Activated T-cell treated with anti-CD3 and anti-CD28 coated beads, Interleukin-2, amount 50 U/mL, for 72 hours (primary cell): ENCODE measurements around the gene TMEM94. TPM values are rescaled to one million over a fixed set of nuclear protein-coding genes. Genes with fewer than 3 reads are reported as not detected.

Experiments used
- ATAC-seq, 2 donors: fragments of 150-1000 bp; cut with Tn5 transposase; replicated peaks in 1 of 2; 2 replicates each; pipeline ENCODE4 v1.10.0; 2021; ENCODE audit warnings: moderate library complexity in 2 of 2, mild to moderate bottlenecking in 1 of 2
- DNase-seq, 2 donors: peaks; one replicate each; pipeline ENCODE4 v3.0.0; 2021 to 2022; ENCODE audit warnings: mixed read lengths in 1 of 2
- H3K27ac Mint-ChIP-seq: one replicate; pipeline ENCODE4 v1.8.0; 2022; ENCODE audit warnings: mild to moderate bottlenecking, moderate library complexity, mixed read lengths
- H3K27me3 Mint-ChIP-seq: one replicate; pipeline ENCODE4 v1.8.0; 2022; ENCODE audit warnings: low read depth, mixed read lengths
- H3K36me3 Mint-ChIP-seq, 2 donors: one replicate each; pipeline ENCODE4 v1.8.0; 2022; ENCODE audit warnings: mixed read lengths in 2 of 2, mild to moderate bottlenecking in 1 of 2; ENCODE audit not compliant: insufficient read depth in 2 of 2
- H3K4me1 Mint-ChIP-seq: one replicate; pipeline ENCODE4 v1.8.0; 2022; ENCODE audit warnings: low read depth, mixed read lengths
- H3K4me3 Mint-ChIP-seq, 2 donors: one replicate each; pipeline ENCODE4 v1.8.0; 2022; ENCODE audit warnings: mild to moderate bottlenecking in 2 of 2, mixed read lengths in 2 of 2, moderate library complexity in 2 of 2
- H3K9me3 Mint-ChIP-seq, 2 donors: one replicate each; pipeline ENCODE4 v1.8.0; 2022; ENCODE audit warnings: mixed read lengths in 2 of 2
- total RNA-seq, 2 donors: library from RNA; stranded (reverse); gene quantifications; one replicate each; pipeline ENCODE4 v1.2.3, GENCODE V29; 2022

The TMEM94 gene
- total RNA-seq, 2 donors from 2014 or later, result 70.7 to 76.4 TPM

DNA sequence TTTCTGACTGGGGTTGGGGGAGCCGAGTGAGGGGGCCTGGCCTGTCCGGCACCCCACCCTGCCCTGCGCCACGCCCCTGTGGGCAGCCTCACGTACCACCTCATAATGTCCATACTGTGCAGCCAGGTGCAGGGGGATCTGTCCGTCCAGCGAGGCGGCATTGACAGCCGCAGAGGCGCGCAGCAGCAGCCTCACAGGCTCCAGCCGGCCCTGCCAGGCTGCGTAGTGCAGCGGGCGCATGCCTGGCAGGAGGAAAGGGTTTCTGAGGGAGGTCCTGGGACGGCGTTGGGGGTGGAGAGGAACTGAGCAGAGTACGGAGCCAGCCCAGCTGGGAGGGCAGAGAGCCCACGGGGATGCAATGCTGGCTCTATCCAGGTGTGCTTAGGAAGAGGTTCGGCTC is 50.5 kb downstream of the TMEM94 start:
- Mint-ChIP-seq H3K9me3 (no peaks in the 10 kb centered on the region), H3K27me3 (no peaks in the 10 kb centered on the region), H3K4me1 (no peaks in the 10 kb centered on the region), H3K36me3 (no peaks in the 10 kb centered on the region), H3K4me3 (no peak overlapping the region), H3K27ac (no peak overlapping the region)
- DNase-seq (no peak), ATAC-seq (no peak)

DNA sequence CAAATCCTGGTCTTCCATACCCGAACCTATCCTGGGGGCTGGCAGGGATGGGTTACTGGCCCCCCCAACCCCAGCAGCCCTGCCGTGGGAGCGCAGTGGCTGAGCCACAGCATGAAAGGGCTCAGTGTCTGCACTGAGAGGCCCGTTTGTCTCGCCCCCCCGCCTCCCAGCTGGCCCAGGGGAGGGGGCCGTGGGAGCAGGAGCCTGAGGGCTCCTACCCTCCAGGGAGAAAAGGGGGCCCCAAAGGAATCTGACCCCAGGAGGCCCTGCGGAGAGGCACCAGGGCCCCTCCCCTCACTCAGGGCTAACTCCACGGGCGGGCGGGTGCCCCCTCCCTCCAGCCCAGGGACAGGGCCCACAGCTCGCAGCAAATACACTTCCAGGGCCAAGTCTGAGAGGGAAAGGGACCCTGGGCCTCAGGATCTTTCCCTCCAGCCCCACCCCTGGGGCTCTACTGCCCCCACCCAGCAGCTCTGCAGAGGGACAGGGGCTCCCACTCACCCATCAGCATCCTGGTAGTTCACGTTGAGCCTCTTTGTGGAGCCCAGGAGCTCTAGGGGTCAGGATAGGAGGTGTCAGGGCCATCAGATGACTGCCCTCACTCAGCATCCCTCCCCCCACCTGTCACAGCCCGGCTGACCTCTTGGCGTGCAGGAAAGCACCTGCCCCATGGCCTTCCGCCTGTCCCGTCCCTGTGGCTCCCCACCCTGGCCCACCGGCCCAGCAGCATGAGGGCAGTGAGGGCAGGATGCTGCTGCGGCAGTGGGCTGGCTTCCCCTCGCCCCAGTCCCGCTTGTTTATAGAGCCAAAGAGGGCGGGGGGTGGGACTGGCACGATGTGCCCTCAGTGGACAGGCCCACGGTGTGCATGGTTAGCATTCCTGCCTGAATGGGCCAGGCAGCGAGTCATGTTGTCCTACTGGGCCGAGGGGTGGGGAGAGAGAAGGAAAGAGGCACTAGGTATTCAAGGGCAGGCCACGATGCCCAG is 51.6 kb downstream of the TMEM94 start:
- H3K4me3 Mint-ChIP-seq, result no peak overlapping the region
- no peaks in the 10 kb centered on the region for H3K36me3 Mint-ChIP-seq
- no peak overlapping the region for H3K27ac Mint-ChIP-seq
- ATAC-seq (no peak), DNase-seq (no peak)
- no peaks in the 10 kb centered on the region for H3K27me3 Mint-ChIP-seq
- H3K4me1 Mint-ChIP-seq, result no peaks in the 10 kb centered on the region
- H3K9me3 Mint-ChIP-seq, result no peaks in the 10 kb centered on the region

DNA sequence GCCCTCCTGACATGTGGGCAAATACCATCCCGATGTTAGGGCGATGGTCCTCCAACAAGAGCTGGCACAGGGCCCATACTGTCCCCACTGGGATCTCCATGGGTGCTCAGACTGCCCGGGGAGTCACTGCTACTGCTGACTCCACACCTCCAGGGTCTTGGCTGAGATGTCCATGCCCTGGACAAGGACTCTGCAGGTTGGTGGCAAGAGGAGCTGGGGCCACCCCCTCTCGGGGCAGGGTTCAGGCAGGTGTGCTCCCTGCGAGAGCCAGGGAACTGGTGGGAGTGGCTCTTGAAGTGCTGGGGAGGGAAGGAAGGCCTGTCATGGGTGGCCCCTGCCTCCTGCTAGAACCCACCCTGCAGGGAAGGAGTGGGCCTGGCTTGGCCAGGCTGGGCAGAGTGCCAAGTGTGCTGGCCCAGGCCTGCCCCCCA is 52.5 kb downstream of the TMEM94 start:
- no peak overlapping the region for H3K27ac Mint-ChIP-seq
- peak in 1 of 2 donors; percentile 4 for ATAC-seq

DNA sequence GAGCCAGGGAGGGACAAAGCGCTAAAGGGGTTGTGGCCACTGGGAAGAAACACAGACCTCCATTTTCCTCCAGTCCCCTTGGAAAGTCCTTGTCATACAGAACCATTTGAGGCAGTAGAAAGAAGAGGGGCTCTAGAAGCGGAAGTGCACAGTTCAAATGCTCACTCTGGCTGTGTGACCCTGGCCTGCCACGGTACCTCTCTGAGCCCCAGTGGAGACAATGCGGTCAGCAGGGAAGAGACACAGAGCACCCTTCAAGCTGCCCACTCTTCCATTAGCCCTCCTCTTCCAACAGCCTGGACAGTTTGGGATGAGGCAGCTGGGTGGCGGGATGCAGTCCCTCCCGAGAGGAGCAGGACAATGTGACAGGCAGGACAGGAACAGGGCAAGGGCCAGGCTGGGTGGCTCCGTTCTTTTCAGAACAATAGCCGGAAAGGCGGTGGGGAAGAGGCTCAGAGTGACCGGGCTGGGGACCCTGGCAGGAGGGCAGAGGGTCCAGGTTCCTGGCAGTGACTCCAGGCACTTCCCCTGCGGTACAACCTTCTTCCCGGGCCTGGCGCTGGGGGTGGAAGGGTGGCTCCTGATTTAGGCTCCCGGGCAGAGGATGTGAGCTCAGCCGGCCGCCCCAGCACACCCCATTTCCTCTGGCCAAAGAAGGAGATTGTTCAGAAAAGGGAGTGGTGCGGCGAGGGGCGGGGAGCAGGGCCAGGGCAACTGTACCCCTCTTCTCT is 53.3 kb downstream of the TMEM94 start:
- Mint-ChIP-seq H3K27ac (no peak overlapping the region), H3K36me3 (no peaks in the 10 kb centered on the region), H3K9me3 (no peaks in the 10 kb centered on the region), H3K4me1 (no peaks in the 10 kb centered on the region), H3K27me3 (no peaks in the 10 kb centered on the region), H3K4me3 (no peak overlapping the region)
- no peak for DNase-seq
- ATAC-seq, result no peak

More for the DNA sequence above, 52.5 kb downstream of the TMEM94 start:
- Mint-ChIP-seq H3K9me3 (no peaks in the 10 kb centered on the region), H3K4me3 (no peak overlapping the region), H3K4me1 (no peaks in the 10 kb centered on the region), H3K27me3 (no peaks in the 10 kb centered on the region), H3K36me3 (no peaks in the 10 kb centered on the region)
- DNase-seq, result no peak

DNA sequence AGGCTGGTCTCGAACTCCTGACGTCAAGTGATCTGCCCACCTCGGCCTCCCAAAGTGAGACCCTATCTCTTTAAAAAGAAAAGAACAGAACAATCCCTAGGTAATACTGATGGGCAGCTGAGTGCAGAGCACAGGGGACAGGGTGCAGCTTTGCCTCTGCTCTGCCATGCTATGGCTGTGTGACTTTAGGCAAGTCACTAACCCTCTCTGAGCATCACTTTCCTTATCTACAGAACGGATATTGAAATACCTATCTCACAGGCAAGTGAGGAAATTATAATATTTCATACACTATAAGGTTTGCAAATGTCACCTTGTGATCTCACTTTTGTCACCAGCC is 54.8 kb downstream of the TMEM94 start:
- no peaks in the 10 kb centered on the region for H3K27me3 Mint-ChIP-seq
- no peak overlapping the region for H3K27ac Mint-ChIP-seq
- H3K9me3 Mint-ChIP-seq, result no peaks in the 10 kb centered on the region
- ATAC-seq (no peak), DNase-seq (no peak)
- H3K36me3 Mint-ChIP-seq, result no peaks in the 10 kb centered on the region
- no peaks in the 10 kb centered on the region for H3K4me1 Mint-ChIP-seq
- H3K4me3 Mint-ChIP-seq, result no peak overlapping the region

DNA sequence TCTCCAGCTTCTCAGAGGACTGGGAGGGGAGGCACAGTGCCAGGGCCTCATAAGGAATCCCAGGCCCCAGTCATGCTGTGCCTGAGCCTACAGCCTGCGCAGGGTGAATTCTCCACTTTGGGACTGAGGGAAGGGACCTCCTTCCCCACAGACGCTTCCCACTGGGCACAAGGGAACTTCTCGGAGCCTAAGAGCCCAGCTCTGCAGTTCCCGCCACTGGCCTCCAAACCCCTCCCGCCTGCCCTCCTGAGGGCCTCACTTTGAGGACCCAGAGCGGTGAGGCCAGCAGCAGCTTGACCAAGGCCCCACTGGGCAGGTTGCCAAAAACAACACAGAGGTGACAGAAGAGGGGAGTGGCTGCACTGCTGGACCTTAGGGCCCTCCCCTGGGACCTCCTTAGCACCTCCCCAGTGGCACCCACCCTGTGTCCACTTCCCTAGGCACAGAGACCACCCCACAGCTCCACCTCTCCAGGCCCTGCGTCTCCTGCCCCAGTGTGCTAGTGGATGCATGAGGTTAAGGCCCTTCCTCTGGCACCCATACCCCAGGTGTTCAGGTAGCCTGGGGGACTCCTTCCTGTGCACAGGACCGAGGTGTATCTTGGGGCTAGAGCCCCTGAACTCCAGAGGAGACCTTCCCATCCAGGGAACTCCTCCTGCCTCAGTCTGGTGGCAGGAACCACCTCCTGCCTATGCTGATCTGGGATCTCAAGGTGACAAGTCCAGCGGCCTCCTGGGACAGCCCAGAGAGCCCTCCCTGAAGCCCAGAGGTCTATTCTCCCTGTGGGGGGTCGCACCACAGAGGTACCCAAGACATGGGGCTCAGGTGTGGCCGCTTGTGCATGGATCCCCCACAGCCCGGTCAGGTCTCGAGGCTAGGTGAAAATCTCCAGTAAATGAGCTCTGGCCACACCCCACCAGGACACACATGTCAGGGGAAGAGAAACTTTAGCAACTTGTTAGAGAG is 55.5 kb downstream of the TMEM94 start:
- H3K4me1 Mint-ChIP-seq, result no peaks in the 10 kb centered on the region
- H3K27me3 Mint-ChIP-seq, result no peaks in the 10 kb centered on the region
- DNase-seq, result no peak
- no peak overlapping the region for H3K27ac Mint-ChIP-seq
- no peaks in the 10 kb centered on the region for H3K36me3 Mint-ChIP-seq
- ATAC-seq, result no peak
- no peaks in the 10 kb centered on the region for H3K9me3 Mint-ChIP-seq
- H3K4me3 Mint-ChIP-seq, result no peak overlapping the region

DNA sequence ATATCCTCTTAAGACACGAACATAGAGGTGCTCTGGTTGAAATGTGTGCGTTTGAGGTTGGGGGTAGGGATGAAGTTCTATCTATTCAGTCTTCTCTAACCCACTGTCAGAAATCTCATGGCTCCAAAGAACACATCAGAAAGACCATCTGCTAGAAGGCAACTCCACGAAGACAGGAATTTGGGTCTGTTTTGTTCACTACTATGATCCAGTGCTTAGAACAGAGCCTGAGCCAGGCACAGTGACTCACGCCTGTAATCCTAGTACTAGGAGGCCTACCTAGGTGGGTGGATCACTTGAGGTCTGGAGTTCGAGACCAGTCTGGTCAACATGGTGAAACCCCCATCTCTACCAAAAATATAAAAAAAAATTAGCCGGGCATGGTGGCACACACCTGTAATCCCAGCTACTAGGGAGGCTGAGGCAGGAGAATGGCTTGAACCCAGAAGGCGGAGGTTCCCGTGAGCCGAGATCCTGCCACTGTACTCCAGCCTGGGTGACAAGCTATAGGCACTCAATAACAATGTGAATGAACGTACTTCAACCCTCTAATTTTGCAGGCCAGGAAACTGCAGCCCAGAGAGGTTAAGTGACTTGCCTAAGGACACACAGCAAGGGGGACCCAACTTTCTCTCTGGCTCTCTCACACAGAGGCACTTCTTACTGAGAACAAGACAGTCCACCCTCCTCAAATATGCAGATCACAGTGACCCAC is 56.6 kb downstream of the TMEM94 start:
- Mint-ChIP-seq H3K4me1 (peaks cover 7% of the 10 kb centered on the region), H3K9me3 (no peaks in the 10 kb centered on the region), H3K4me3 (no peak overlapping the region), H3K27me3 (no peaks in the 10 kb centered on the region), H3K27ac (no peak overlapping the region), H3K36me3 (peaks cover 0 to 1% of the 10 kb centered on the region in 2 donors)
- DNase-seq (no peak), ATAC-seq (no peak)

DNA sequence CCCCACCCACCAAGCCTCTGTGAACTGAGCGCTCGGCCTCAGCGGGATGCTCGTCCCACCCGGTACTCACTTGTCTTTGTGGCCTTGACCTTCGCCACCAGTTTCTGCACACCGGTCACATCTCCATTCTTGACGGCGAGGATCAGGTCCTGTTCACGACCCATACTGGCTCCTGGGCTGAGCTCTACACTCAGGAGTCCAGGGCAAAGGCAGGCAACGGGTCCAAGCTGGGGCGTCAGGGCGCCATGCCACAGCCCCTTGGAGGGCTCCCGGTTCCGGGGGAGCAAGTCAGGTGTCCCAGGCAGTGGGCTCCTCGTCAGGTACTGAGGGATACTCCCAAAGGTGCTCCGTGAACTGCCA is 57.2 kb downstream of the TMEM94 start:
- Mint-ChIP-seq H3K36me3 (peaks cover 0 to 7% of the 10 kb centered on the region in 2 donors), H3K27ac (no peak overlapping the region), H3K4me3 (peak overlapping the region in 1 of 2 donors; percentile 58), H3K9me3 (no peaks in the 10 kb centered on the region), H3K4me1 (peaks cover 13% of the 10 kb centered on the region), H3K27me3 (no peaks in the 10 kb centered on the region)
- DNase-seq (no peak), ATAC-seq (no peak)

DNA sequence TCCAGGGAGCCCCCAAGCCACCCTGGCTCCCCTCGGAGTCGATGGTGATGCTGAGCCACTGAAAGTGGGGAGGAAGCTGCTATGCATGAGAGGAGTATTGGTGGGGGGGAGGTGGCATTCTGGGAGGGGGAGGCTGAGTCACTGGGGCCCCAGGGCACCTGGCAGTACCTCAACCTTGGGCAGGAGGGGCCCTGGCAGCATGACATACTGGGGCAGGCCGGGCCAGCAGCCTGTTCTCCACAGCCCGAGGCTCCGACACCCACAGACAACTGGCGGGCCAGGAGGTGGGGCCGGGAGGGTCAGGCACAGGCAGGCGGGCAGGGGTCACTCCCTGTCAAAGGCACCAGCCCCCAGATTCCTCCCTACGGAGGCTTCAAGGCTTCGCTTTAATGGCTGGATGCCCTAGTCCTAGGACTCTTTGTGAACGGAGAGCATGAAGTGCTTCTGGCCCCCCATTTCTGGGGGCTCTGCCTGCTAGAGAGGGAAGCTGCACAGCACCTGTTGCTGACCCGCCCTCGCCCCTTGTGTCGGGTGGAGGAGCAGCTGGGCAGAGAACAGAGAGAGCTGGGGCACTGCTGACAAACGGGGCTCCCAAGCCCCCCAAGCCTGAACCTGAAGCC is 58.0 kb downstream of the TMEM94 start:
- Mint-ChIP-seq H3K27ac (no peak overlapping the region), H3K4me1 (peaks cover 18% of the 10 kb centered on the region), H3K4me3 (peak overlapping the region; percentile 45 to 63), H3K9me3 (no peaks in the 10 kb centered on the region), H3K27me3 (no peaks in the 10 kb centered on the region), H3K36me3 (peaks cover 0 to 9% of the 10 kb centered on the region in 2 donors)
- DNase-seq (peak in 1 of 2 donors; percentile 37), ATAC-seq (no peak)

DNA sequence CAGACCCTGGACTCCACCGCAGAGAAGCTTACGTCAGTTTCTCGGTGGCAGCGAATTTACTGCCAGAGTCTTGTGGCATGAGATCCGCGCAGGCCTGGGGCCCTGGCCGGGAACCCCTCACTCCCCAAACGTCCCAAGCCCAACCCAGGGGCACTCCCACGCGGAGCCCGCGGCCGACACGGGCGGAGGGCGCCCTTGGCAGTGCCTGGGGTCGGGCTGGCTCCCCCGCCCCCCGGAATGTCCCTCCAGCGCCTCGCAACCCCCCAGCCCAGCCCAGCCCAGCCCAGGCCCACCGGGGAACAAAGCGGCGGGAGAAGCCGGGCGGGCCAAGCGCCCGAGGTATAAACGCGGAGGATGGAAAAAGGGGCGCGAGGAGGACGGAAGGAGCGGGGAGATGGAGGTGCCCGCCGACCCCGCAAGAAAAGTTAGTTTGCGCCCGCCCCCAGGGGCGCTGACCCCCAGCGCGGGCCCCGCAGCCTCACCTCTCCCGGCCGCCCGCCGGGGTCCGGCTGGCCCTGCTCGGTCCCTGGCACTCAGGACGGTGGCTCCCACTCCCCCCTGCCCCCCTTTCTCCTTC is 58.6 kb downstream of the TMEM94 start:
- H3K4me3 Mint-ChIP-seq, result peak overlapping the region; percentile 44 to 84
- ATAC-seq (peak; percentile 0 to 1), DNase-seq (no peak)
- peaks cover 0 to 10% of the 10 kb centered on the region in 2 donors for H3K36me3 Mint-ChIP-seq
- H3K27me3 Mint-ChIP-seq, result no peaks in the 10 kb centered on the region
- peaks cover 18% of the 10 kb centered on the region for H3K4me1 Mint-ChIP-seq
- no peaks in the 10 kb centered on the region for H3K9me3 Mint-ChIP-seq
- H3K27ac Mint-ChIP-seq, result no peak overlapping the region

DNA sequence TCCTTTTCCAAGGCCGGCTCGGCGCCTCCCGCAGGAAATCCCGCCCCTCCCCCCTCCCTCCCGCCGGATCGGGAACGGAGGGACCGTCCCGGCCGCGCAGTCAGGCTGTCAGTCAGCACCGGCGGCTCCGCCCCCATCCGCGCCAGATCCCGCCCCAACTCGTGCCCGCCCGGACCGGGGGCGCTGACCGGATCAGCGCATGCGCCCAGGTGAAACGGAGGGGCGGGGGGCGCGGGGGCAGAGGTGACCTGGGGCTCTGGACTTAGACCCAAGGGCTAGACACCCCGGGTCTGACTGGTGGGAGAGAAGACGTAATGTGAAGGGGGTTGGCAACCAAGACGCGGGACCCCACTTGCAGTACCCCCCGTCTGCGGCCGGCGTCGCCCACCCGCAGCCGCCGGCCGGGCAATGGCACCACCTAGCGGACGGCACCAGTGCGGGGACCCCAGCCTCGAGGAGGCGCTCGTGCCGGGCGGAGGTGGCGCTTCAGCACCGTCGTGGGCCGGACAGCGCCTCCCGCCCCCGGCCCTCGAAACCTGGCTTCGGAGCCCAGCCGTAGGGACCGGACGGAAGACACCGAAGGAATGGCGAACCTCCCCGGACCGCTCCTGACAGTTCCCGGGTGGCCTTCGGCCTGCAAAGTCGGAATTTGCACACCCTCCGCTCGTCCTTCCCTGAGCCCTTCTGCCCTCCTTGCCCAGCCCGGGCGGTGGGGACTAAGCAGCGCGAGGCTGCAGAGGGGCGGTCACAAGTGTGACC is 59.2 kb downstream of the TMEM94 start, which contains the start of gene CASKIN2:
TSS of gene CASKIN2 (minus strand) at position 42 of the 759 bp plus-strand sequence. CDS start 1,733 bp downstream, outside the sequence.
- peaks cover 0 to 10% of the 10 kb centered on the region in 2 donors for H3K36me3 Mint-ChIP-seq
- H3K4me1 Mint-ChIP-seq, result peaks cover 18% of the 10 kb centered on the region
- ATAC-seq (peak; percentile 61 to 63), DNase-seq (peak; percentile 89)
- H3K27ac Mint-ChIP-seq, result no peak within 1 kb of the TSS
- H3K9me3 Mint-ChIP-seq, result no peaks in the 10 kb centered on the region
- H3K27me3 Mint-ChIP-seq, result no peaks in the 10 kb centered on the region
- H3K4me3 Mint-ChIP-seq, result peak within 1 kb of the TSS; percentile 84 to 88
